IPS-NIHi7 (cell line): ENCODE measurements around the gene CTSA.

Source experiments
- DNase-seq: peaks from one replicate; pipeline ENCODE4 v3.0.0; 2012; ENCODE audit warnings: mixed read lengths; ENCODE audit errors: extremely low spot score

Gene CTSA

DNA sequence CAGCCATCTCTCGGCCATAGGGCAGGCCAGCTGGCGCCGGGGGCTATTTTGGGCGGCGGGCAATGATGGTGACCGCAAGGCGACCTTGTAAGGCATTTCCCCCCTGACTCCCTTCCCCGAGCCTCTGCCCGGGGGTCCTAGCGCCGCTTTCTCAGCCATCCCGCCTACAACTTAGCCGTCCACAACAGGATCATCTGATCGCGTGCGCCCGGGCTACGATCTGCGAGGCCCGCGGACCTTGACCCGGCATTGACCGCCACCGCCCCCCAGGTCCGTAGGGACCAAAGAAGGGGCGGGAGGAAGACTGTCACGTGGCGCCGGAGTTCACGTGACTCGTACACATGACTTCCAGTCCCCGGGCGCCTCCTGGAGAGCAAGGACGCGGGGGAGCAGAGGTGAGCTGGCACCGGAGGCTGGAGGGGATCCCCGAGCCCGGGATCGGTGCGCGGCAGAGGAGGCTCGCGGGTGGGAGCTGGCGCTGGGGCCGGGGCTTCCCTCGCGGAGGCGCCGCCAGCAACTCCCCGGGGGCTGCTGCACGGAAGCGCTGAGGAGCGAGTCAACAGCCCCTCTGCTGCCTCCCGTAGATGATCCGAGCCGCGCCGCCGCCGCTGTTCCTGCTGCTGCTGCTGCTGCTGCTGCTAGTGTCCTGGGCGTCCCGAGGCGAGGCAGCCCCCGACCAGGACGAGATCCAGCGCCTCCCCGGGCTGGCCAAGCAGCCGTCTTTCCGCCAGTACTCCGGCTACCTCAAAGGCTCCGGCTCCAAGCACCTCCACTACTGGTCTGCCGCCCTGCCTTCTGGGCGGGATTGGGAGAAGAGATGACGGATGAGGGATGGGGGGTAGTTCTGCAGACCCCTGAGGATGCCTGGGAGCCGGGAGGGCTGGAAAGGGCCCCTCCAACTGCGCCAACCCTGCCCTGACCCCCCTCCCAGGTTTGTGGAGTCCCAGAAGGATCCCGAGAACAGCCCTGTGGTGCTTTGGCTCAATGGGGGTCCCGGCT lies at the start of gene CTSA, which contains the start of gene NEURL2:
CTSA (plus strand) TSS at position 351 of the 999 bp plus-strand sequence; CDS start at position 585, 234 bp downstream.
NEURL2 (minus strand) TSS at position 224 of the 999 bp plus-strand sequence; CDS start at position 7, 217 bp downstream.
- DNase-seq: peak; percentile 96

- no peak for DNase-seq
Observed at GRCh38 chr20:45841407-45842129, 49.6 kb upstream of the CTSA start.

- no peak for DNase-seq
Observed at GRCh38 chr20:45842169-45842812, 48.8 kb upstream of the CTSA start.

GRCh38 chr20:45843506-45843905 lies 47.6 kb upstream of the CTSA start:
- no peak for DNase-seq

DNA sequence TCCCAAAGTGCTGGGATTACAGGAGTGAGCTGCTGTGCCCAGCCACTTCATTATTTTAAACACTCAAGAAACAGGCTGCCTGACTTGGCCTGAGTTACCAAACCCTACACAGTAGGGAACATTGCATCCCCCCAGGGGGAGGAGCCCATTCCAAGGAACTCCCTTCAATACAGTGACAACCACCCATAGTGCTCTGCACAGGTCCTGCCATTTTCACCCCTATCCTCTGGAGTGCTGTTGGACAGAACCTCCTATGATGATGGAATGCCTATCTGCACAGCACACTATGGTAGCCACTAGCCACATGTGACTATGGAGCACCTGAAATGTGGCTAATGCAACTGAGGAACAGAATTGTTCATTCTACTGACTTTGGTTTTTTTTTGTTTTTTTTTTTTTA lies 45.7 kb upstream of the CTSA start:
- no peak for DNase-seq

GRCh38 chr20:45848421-45848820 lies 42.7 kb upstream of the CTSA start:
- no peak for DNase-seq

GRCh38 chr20:45848969-45849582 lies 42.1 kb upstream of the CTSA start:
- no peak for DNase-seq

GRCh38 chr20:45850238-45850637 lies 40.9 kb upstream of the CTSA start:
- no peak for DNase-seq

DNA sequence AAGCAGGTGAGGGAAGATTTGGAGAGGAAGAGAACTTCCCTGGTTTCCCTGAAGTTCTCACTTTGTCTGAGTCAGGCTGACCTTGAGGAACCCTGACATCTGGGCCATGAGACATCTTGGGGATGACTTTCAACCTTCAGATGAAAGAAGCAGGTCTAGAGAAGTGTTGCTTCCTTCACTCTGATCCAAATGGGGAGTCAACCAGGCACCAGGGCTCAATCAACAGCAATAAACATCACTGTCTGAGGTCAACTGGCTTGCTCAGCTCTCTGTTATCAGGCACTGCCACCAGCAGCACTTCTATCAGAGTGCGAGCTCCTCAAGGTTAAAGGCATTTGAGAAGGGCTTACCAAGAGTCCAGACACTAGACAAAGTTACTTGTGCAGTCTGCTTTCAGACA lies 40.2 kb upstream of the CTSA start:
- no peak for DNase-seq

DNA sequence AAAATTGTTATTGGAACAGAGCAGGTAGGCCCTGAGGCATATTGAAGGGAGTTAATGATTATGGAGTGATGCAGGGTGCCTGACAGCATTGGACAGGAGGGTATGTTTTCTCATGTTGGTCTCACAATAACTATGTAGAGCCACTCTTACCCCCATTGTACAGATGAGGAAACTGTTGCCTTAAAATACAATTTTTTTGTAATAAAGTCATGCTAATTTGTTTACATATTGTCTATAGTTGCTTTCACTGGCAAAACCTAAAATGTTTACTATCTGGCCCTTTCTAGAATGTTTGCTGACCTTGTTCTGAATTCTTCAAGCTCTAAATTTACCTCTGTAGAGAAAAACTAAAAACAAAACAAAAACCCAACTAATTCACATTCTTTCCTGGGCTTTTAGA lies 39.6 kb upstream of the CTSA start:
- DNase-seq: no peak

GRCh38 chr20:45852326-45852725 lies 38.8 kb upstream of the CTSA start:
- no peak for DNase-seq

GRCh38 chr20:45853484-45853883 lies 37.7 kb upstream of the CTSA start:
- DNase-seq: peak; percentile 48

DNA sequence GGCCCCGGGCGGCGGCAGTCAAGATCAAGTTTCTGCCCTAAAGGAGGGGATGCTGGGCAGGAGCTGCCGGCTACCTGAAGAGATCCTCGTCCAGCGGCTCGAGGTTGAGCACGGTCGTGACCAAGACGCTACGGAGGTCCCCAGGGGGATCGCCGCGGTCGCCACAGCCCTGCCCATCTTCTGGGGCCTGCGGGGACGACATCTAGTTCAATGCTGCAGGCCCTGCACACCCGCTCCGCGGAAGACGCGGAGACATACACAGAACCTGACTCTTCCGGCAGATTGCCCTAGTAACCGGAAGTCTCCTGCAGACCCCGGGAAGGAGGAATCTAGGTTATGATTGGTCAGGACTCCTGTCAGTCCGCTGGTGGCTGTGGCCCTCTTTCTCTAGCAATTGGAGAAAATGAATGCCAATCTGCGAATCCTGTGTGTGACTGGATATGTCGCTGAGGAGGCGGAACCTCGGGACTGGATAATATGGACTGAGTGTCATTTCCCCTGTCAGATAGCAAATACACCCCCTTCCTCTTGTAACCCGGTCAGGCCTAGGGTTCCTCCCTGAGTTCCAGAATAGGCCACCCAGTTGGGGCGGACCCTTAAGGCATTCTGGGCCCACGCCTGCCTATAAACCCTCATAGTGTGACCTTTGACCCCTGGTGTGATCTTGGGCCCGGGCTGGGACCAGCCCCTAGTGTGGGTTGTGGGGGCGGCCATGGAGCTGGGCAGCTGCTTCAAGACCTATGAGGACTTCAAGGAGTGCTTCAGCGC lies 33.8 kb upstream of the CTSA start, which contains the start of the genes ACOT8 and ZSWIM3:
ACOT8 (minus strand) TSS at position 279 of the 768 bp plus-strand sequence; CDS start at position 202, 77 bp downstream.
ZSWIM3 (plus strand) TSS at position 501 of the 768 bp plus-strand sequence; CDS start at position 713, 212 bp downstream.
- DNase-seq: peak; percentile 99

GRCh38 chr20:45857882-45858216 lies 33.3 kb upstream of the CTSA start:
- peak; percentile 80 for DNase-seq

GRCh38 chr20:45859916-45860315 lies 31.2 kb upstream of the CTSA start:
- no peak for DNase-seq

- DNase-seq: no peak
Observed at GRCh38 chr20:45860560-45861220, 30.4 kb upstream of the CTSA start.

DNA sequence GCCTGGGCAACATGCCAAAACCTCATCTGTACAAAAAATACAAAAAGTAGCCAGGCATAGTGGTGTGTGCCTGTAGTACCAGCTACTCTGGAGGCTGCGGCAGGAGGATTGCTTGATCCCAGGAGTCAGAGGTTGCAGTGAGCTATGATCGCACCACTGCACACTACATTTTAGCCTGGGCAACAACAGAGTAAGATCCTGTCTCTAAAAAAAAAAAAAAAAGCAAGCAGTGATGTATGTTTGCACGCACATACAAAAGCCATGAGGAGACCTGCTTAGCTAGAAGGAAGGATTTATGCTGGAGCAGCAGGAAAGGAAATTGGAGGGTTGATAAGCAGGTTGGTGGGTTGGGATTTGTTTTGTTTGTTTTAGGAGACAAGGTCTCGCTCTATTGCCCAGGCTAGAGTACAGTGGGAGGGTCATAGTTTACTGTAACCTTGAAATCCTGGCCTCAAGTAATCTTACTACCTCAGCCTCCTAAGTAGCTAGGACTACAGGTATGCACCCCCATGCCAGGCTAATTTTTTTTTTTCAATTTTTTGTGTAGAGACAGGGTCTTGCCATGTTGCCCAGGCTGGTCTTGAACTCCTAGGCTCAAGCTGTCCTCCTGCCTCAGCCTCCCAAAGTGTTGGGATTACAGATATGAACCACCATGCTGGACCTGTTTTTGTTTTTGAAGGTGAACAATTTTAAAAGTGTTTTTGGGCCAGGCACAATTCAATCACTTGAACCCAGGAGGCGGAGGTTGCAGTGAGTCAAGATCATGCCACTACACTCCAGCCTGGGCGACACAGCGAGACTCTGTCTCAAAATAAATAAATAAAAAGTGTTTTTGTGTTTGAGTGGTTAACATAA lies 29.7 kb upstream of the CTSA start:
- DNase-seq: no peak

- DNase-seq: no peak
Observed at GRCh38 chr20:45863543-45864470, 27.3 kb upstream of the CTSA start.
